ENCODE measurements around the gene TMEM131. TPM values are rescaled to one million over a fixed set of nuclear protein-coding genes. Genes with fewer than 3 reads are reported as not detected.
A peak's percentile ranks its signal among the peaks of the same experiment; 100 is the strongest.
"Not testable (repeated sequence)": the region's sequence is repeated elsewhere in the genome, so short reads cannot be mapped to it uniquely, and the experiment has no call there.

TMEM131 gene
- total and polyA plus RNA-seq, 2 donors = 11.4 to 15.6 TPM

GRCh38 chr2:97878317-97878716 lies 117.4 kb downstream of the TMEM131 start:
- not testable (repeated sequence) for H3K27me3 ChIP-seq (ENCODE audit: control insufficient read depth in 2 of 2, insufficient read depth in 1 of 2, low read length in 1 of 2); H3K36me3 ChIP-seq (ENCODE audit: control insufficient read depth in 2 of 2, insufficient read depth in 2 of 2, low read length in 1 of 2); H3K4me3 ChIP-seq (ENCODE audit: low read length in 2 of 2); DNase-seq (ENCODE audit: low read depth in 6 of 9, low spot score in 9 of 9); H3K27ac ChIP-seq (ENCODE audit: low read depth in 1 of 2, low read length in 1 of 2); H3K9me3 ChIP-seq (ENCODE audit: control insufficient read depth in 2 of 2, insufficient read depth in 1 of 2, low read length in 1 of 2)
- H3K4me1 ChIP-seq (ENCODE audit: control insufficient read depth in 2 of 2, insufficient read depth in 2 of 2, low read length in 2 of 2) = peaks cover 7 to 13% of the 10 kb centered on the region in 2 donors
- 98% methylated on average over 2 of the region's 2 CpGs for WGBS

DNA sequence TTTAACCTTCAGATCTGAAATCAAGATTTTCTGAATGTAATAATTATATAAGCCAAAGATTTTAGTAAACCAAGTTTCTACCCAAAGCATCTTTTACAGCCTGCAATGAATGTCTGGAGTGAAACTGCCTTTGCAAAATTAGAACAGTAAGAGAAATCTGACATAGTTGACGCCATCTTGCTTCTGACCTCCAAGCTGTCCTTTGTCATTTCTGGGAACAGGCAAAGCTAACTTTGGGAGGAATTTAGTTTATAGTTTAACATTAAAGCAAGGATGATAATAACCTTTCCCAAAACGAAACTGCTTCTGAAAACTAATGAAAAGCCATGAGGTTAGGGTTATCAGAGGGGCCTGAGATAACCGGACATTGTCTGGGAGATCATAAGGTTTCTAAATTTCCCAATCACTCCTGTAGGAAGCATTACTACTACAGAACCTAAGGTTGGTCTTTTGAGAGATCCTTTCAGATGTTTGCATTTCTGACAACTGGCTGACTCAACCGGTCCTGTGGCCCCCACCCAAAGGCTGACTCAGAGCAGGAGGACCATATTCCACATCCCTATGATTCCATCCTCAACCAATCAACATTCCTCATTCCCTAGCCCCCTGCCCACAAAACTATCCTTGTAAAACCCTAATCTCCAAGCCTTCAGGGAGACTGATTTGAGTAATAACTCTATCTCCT lies 124.5 kb downstream of the TMEM131 start:
- H3K4me3 ChIP-seq (ENCODE audit: low read length in 2 of 2) = no peak overlapping the region
- H3K36me3 ChIP-seq (ENCODE audit: control insufficient read depth in 2 of 2, insufficient read depth in 2 of 2, low read length in 1 of 2) = no peaks in the 10 kb centered on the region
- no peak overlapping the region for H3K27ac ChIP-seq (ENCODE audit: low read depth in 1 of 2, low read length in 1 of 2)
- peaks cover 18 to 23% of the 10 kb centered on the region in 2 donors for H3K4me1 ChIP-seq (ENCODE audit: control insufficient read depth in 2 of 2, insufficient read depth in 2 of 2, low read length in 2 of 2)
- no peaks in the 10 kb centered on the region for H3K27me3 ChIP-seq (ENCODE audit: control insufficient read depth in 2 of 2, insufficient read depth in 1 of 2, low read length in 1 of 2)
- 96% methylated on average over 4 of the region's 4 CpGs for WGBS
- DNase-seq (ENCODE audit: low read depth in 6 of 9, low spot score in 9 of 9) = no peak
- no peaks in the 10 kb centered on the region for H3K9me3 ChIP-seq (ENCODE audit: control insufficient read depth in 2 of 2, insufficient read depth in 1 of 2, low read length in 1 of 2)

GRCh38 chr2:97870396-97870843 lies 125.3 kb downstream of the TMEM131 start:
- peak overlapping the region; percentile 8 to 16 for H3K27ac ChIP-seq (ENCODE audit: low read depth in 1 of 2, low read length in 1 of 2)
- no peaks in the 10 kb centered on the region for H3K36me3 ChIP-seq (ENCODE audit: control insufficient read depth in 2 of 2, insufficient read depth in 2 of 2, low read length in 1 of 2)
- DNase-seq (ENCODE audit: low read depth in 6 of 9, low spot score in 9 of 9) = peak; percentile 8 to 73 (median 34)
- no peaks in the 10 kb centered on the region for H3K9me3 ChIP-seq (ENCODE audit: control insufficient read depth in 2 of 2, insufficient read depth in 1 of 2, low read length in 1 of 2)
- H3K4me1 ChIP-seq (ENCODE audit: control insufficient read depth in 2 of 2, insufficient read depth in 2 of 2, low read length in 2 of 2) = peaks cover 18 to 23% of the 10 kb centered on the region in 2 donors
- H3K27me3 ChIP-seq (ENCODE audit: control insufficient read depth in 2 of 2, insufficient read depth in 1 of 2, low read length in 1 of 2) = no peaks in the 10 kb centered on the region
- WGBS = 5% methylated on average over 4 of the region's 4 CpGs
- H3K4me3 ChIP-seq (ENCODE audit: low read length in 2 of 2) = no peak overlapping the region

- WGBS = 48% methylated on average over 6 of the region's 6 CpGs
- H3K36me3 ChIP-seq (ENCODE audit: control insufficient read depth in 2 of 2, insufficient read depth in 2 of 2, low read length in 1 of 2) = no peaks in the 10 kb centered on the region
- no peak overlapping the region for H3K27ac ChIP-seq (ENCODE audit: low read depth in 1 of 2, low read length in 1 of 2)
- no peaks in the 10 kb centered on the region for H3K27me3 ChIP-seq (ENCODE audit: control insufficient read depth in 2 of 2, insufficient read depth in 1 of 2, low read length in 1 of 2)
- H3K4me1 ChIP-seq (ENCODE audit: control insufficient read depth in 2 of 2, insufficient read depth in 2 of 2, low read length in 2 of 2) = peaks cover 18 to 23% of the 10 kb centered on the region in 2 donors
- H3K4me3 ChIP-seq (ENCODE audit: low read length in 2 of 2) = no peak overlapping the region
- DNase-seq (ENCODE audit: low read depth in 6 of 9, low spot score in 9 of 9) = peak in 1 of 9 donors; percentile 37
- no peaks in the 10 kb centered on the region for H3K9me3 ChIP-seq (ENCODE audit: control insufficient read depth in 2 of 2, insufficient read depth in 1 of 2, low read length in 1 of 2)
These were observed 125.9 kb downstream of the TMEM131 start for GRCh38 chr2:97869722-97870346.

DNA sequence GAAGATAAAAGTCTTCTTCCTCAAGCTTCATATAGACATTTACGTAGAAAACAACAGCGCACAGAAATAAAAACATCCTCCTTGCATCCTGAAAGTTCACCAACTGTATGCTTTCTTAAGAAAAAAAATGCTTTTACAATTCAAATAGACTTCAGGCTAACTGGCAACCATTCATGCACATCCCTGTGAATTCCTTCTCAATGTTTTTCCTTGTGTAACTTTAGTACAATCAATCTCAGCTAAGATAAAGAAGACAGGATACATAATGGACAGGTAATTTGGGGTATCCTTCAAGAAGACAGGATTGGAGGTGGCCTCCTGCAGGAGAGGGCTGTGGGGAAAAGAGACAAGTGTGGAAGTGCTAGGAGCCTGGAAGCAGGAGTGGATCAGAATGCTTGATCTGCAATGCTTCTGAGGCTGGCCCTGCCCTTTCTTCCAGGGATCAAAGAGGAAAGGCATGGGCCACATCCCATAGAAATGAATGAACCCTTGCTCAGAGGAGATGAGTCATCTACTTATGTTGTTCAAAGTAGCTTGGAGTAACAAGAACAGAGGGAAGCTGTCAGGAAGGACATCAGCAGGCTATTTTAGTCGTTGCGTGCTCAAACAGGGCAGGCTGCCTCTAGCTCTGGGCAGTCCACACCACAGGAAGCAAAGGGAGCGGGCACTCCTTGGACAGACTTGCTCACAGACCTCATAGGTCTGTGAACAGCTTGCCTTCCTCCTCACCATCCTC lies 126.6 kb downstream of the TMEM131 start:
- Histone ChIP-seq H3K9me3 (ENCODE audit: control insufficient read depth in 2 of 2, insufficient read depth in 1 of 2, low read length in 1 of 2) (no peaks in the 10 kb centered on the region), H3K4me3 (ENCODE audit: low read length in 2 of 2) (no peak overlapping the region), H3K27me3 (ENCODE audit: control insufficient read depth in 2 of 2, insufficient read depth in 1 of 2, low read length in 1 of 2) (no peaks in the 10 kb centered on the region), H3K27ac (ENCODE audit: low read depth in 1 of 2, low read length in 1 of 2) (no peak overlapping the region), H3K36me3 (ENCODE audit: control insufficient read depth in 2 of 2, insufficient read depth in 2 of 2, low read length in 1 of 2) (no peaks in the 10 kb centered on the region), H3K4me1 (ENCODE audit: control insufficient read depth in 2 of 2, insufficient read depth in 2 of 2, low read length in 2 of 2) (peaks cover 18 to 23% of the 10 kb centered on the region in 2 donors)
- 93% methylated on average over 5 of the region's 5 CpGs for WGBS
- DNase-seq (ENCODE audit: low read depth in 6 of 9, low spot score in 9 of 9) = no peak

- no peak overlapping the region for H3K27ac ChIP-seq (ENCODE audit: low read depth in 1 of 2, low read length in 1 of 2)
- no peaks in the 10 kb centered on the region for H3K27me3 ChIP-seq (ENCODE audit: control insufficient read depth in 2 of 2, insufficient read depth in 1 of 2, low read length in 1 of 2)
- H3K9me3 ChIP-seq (ENCODE audit: control insufficient read depth in 2 of 2, insufficient read depth in 1 of 2, low read length in 1 of 2) = peaks cover 0 to 2% of the 10 kb centered on the region in 2 donors
- no peaks in the 10 kb centered on the region for H3K4me1 ChIP-seq (ENCODE audit: control insufficient read depth in 2 of 2, insufficient read depth in 2 of 2, low read length in 2 of 2)
- WGBS = 99% methylated on average over 3 of the region's 3 CpGs
- no peak for DNase-seq (ENCODE audit: low read depth in 6 of 9, low spot score in 9 of 9)
- no peak overlapping the region for H3K4me3 ChIP-seq (ENCODE audit: low read length in 2 of 2)
- peaks cover 3 to 4% of the 10 kb centered on the region in 2 donors for H3K36me3 ChIP-seq (ENCODE audit: control insufficient read depth in 2 of 2, insufficient read depth in 2 of 2, low read length in 1 of 2)
These were observed 131.9 kb downstream of the TMEM131 start for GRCh38 chr2:97863829-97864228.

GRCh38 chr2:97861177-97861576 lies 134.6 kb downstream of the TMEM131 start:
- 97% methylated on average over 2 of the region's 2 CpGs for WGBS
- no peak for DNase-seq (ENCODE audit: low read depth in 6 of 9, low spot score in 9 of 9)
- no peaks in the 10 kb centered on the region for H3K27me3 ChIP-seq (ENCODE audit: control insufficient read depth in 2 of 2, insufficient read depth in 1 of 2, low read length in 1 of 2)

DNA sequence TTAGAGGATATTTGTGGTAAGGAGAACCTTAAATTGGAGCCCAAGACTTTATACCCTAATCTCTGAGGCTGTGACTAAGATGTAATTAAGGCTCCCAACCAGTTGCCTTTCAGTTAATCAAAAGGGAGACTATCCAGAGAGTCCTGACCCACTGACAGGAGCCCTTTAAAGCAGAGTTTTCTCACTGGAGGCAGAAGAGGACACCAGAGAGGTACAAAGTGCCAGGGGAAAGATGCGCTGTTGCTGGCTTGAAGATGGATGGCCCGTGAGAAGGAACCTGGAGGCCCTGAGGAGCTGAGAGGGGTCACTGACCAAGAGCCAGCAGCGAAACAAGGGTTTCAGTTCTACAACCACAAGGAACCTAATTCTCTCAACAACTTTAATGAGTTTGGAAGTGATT lies 137.3 kb downstream of the TMEM131 start:
- Histone ChIP-seq H3K9me3 (ENCODE audit: control insufficient read depth in 2 of 2, insufficient read depth in 1 of 2, low read length in 1 of 2) (peaks cover 0 to 2% of the 10 kb centered on the region in 2 donors), H3K36me3 (ENCODE audit: control insufficient read depth in 2 of 2, insufficient read depth in 2 of 2, low read length in 1 of 2) (peaks cover 8 to 9% of the 10 kb centered on the region in 2 donors), H3K4me3 (ENCODE audit: low read length in 2 of 2) (no peak overlapping the region), H3K4me1 (ENCODE audit: control insufficient read depth in 2 of 2, insufficient read depth in 2 of 2, low read length in 2 of 2) (no peaks in the 10 kb centered on the region), H3K27me3 (ENCODE audit: control insufficient read depth in 2 of 2, insufficient read depth in 1 of 2, low read length in 1 of 2) (no peaks in the 10 kb centered on the region), H3K27ac (ENCODE audit: low read depth in 1 of 2, low read length in 1 of 2) (no peak overlapping the region)
- DNase-seq (ENCODE audit: low read depth in 6 of 9, low spot score in 9 of 9) = no peak
- WGBS = 96% methylated on average over 3 of the region's 3 CpGs

More at GRCh38 chr2:97861177-97861576, 134.6 kb downstream of the TMEM131 start:
- no peaks in the 10 kb centered on the region for H3K4me1 ChIP-seq (ENCODE audit: control insufficient read depth in 2 of 2, insufficient read depth in 2 of 2, low read length in 2 of 2)
- H3K27ac ChIP-seq (ENCODE audit: low read depth in 1 of 2, low read length in 1 of 2) = no peak overlapping the region
- peaks cover 0 to 2% of the 10 kb centered on the region in 2 donors for H3K9me3 ChIP-seq (ENCODE audit: control insufficient read depth in 2 of 2, insufficient read depth in 1 of 2, low read length in 1 of 2)
- H3K36me3 ChIP-seq (ENCODE audit: control insufficient read depth in 2 of 2, insufficient read depth in 2 of 2, low read length in 1 of 2) = peaks cover 8 to 9% of the 10 kb centered on the region in 2 donors
- no peak overlapping the region for H3K4me3 ChIP-seq (ENCODE audit: low read length in 2 of 2)

GRCh38 chr2:97857553-97857952 lies 138.2 kb downstream of the TMEM131 start:
- H3K27ac ChIP-seq (ENCODE audit: low read depth in 1 of 2, low read length in 1 of 2) = no peak overlapping the region
- no peak overlapping the region for H3K4me3 ChIP-seq (ENCODE audit: low read length in 2 of 2)
- peaks cover 0 to 2% of the 10 kb centered on the region in 2 donors for H3K9me3 ChIP-seq (ENCODE audit: control insufficient read depth in 2 of 2, insufficient read depth in 1 of 2, low read length in 1 of 2)
- peaks cover 8 to 9% of the 10 kb centered on the region in 2 donors for H3K36me3 ChIP-seq (ENCODE audit: control insufficient read depth in 2 of 2, insufficient read depth in 2 of 2, low read length in 1 of 2)
- H3K4me1 ChIP-seq (ENCODE audit: control insufficient read depth in 2 of 2, insufficient read depth in 2 of 2, low read length in 2 of 2) = no peaks in the 10 kb centered on the region
- no peaks in the 10 kb centered on the region for H3K27me3 ChIP-seq (ENCODE audit: control insufficient read depth in 2 of 2, insufficient read depth in 1 of 2, low read length in 1 of 2)
- DNase-seq (ENCODE audit: low read depth in 6 of 9, low spot score in 9 of 9) = no peak
- WGBS = 95% methylated on average over 2 of the region's 2 CpGs

All from thymus (tissue), 11 donors.